ENCODE measurements around the gene FMNL3.
"Not testable (repeated sequence)": the region's sequence is repeated elsewhere in the genome, so short reads cannot be mapped to it uniquely, and the experiment has no call there.

Gene FMNL3

DNA sequence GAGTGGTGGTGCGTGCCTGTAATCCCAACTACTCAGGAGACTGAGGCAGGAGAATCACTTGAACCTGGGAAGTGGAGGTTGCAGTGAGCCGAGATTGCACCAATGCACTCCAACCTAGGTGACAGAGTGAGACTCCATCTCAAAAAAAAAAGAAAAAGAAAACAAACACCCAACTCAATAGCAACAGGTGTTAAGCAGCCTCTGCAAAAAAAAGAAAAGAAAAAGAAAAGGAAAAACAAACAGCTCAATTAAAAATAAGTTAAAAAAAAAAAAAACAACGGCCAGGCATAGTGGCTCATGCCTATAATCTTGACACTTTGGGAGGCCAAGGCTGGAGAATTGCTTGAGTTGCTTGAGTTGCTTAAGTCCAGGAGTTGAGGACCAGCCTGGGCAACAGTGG lies 10.6 kb upstream of the FMNL3 start:
- not testable (repeated sequence) for DNase-seq (ENCODE audit: extremely low read depth in 1 of 2, low read depth in 1 of 2)

DNA sequence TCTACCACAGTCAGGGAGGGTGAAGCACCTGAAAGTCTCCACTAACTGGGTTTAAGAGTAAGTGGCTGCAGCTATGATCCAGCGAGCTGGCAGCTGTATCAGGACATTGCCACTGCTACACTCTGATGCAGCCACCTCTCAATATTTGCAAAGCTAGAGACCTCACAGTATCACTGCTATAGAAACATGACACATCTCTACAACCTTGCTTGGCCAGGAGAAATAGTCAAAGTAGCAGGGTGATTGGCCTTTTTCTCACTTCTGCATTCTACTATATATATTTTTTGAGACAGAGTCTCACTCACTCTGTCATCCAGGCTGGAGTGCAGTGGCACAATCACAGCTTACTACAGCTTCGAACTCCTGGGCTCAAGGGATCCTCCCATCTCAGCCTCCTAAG lies 9.3 kb upstream of the FMNL3 start:
- no peak for DNase-seq (ENCODE audit: extremely low read depth in 1 of 2, low read depth in 1 of 2)

- DNase-seq (ENCODE audit: extremely low read depth in 1 of 2, low read depth in 1 of 2): not testable (repeated sequence)
These were observed 6.7 kb upstream of the FMNL3 start for GRCh38 chr12:49713952-49714351.

DNA sequence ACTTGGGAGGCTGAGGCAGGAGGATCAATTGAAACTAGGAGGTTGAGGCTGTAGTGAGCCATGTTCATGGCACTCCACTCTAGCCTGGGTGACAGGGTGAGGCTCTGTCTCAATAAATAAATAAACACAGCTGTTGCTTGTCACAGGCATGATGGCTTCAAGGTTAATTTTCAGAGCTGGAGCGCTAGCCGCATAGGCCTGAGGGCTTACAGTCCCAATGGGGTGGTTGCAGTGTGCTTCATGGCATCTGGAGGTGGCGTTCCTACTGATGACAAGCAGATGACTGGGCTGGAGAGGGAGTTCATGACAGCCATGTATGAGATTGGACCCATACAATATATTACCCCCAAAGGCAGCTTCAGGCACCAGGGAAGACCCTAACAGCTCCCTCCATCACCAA lies 1.6 kb upstream of the FMNL3 start:
- DNase-seq (ENCODE audit: extremely low read depth in 1 of 2, low read depth in 1 of 2): no peak

- no peak for DNase-seq (ENCODE audit: extremely low read depth in 1 of 2, low read depth in 1 of 2)
These were observed 575 bp upstream of the FMNL3 start for GRCh38 chr12:49707812-49708147.

DNA sequence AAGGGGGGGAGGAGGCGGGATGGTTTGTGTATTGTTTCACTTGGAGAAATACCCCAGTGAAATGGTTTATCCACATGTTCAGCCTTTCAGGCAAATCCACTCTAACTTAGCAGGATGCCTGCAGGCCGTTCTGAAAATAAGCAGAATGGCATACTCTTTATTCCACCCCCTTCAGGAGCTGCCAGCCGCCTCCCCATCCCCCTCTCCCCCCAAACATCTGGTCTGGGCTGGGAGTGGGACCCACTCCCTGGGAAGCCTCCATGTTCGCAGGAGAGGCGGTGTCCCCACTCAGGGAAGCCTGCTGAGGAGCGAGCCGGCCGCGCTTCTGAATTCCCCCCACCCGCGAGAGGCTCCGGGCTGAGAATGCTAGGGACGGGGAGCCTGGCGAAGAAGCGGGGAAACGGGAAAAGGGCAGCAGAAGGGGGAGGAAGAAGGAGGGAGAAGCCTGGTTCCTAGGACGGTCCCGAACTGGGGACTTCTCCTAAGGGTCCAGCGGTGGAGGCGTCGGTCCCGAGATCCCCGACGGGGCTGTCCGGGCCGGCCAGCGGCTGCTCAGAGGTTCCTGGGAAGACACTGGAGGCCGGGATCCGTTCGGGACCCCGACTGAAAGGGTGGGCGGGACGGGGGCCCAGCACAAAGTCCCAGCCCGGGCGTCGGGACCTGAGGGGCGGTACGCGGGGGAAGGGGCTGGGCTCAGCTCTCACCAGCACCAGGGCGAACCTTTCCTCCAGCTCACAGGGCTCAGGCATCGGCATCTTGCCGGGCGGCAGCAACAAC lies 666 bp downstream of the FMNL3 start:
- DNase-seq (ENCODE audit: extremely low read depth in 1 of 2, low read depth in 1 of 2): no peak

GRCh38 chr12:49705479-49706134 lies 1.6 kb downstream of the FMNL3 start:
- peak in 1 of 2 donors; percentile 25 for DNase-seq (ENCODE audit: extremely low read depth in 1 of 2, low read depth in 1 of 2)

- peak; percentile 40 to 71 for DNase-seq (ENCODE audit: extremely low read depth in 1 of 2, low read depth in 1 of 2)
These were observed 3.5 kb downstream of the FMNL3 start for GRCh38 chr12:49703647-49704137.

- DNase-seq (ENCODE audit: extremely low read depth in 1 of 2, low read depth in 1 of 2): no peak
These were observed 4.5 kb downstream of the FMNL3 start for GRCh38 chr12:49702676-49703215.

- DNase-seq (ENCODE audit: extremely low read depth in 1 of 2, low read depth in 1 of 2): no peak
These were observed 5.2 kb downstream of the FMNL3 start for GRCh38 chr12:49702009-49702408.

- DNase-seq (ENCODE audit: extremely low read depth in 1 of 2, low read depth in 1 of 2): peak; percentile 49 to 56
These were observed 8.3 kb downstream of the FMNL3 start for GRCh38 chr12:49698619-49699545.

DNA sequence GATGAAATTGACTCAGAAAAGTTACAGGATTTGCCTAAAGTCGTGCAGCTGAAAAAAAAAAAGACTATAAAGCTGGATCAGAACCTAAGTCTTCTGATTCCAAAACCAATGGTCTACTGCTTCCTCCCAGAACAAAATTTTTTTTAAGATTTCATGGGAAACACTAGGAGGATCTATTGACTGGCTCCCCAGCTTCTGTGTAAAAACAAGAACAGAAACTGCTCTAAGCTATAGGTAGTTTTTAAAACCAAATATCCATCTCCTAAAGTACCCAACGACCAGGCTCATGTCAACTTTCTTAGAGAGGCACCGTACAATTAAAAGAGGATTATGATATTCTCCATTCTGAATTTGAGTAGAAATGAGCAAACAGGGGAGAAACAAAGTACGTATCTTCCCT lies 9.4 kb downstream of the FMNL3 start:
- DNase-seq (ENCODE audit: extremely low read depth in 1 of 2, low read depth in 1 of 2): no peak

GRCh38 chr12:49696723-49697122 lies 10.5 kb downstream of the FMNL3 start:
- DNase-seq (ENCODE audit: extremely low read depth in 1 of 2, low read depth in 1 of 2): no peak

- DNase-seq (ENCODE audit: extremely low read depth in 1 of 2, low read depth in 1 of 2): no peak
These were observed 13.2 kb downstream of the FMNL3 start for GRCh38 chr12:49693931-49694444.

DNA sequence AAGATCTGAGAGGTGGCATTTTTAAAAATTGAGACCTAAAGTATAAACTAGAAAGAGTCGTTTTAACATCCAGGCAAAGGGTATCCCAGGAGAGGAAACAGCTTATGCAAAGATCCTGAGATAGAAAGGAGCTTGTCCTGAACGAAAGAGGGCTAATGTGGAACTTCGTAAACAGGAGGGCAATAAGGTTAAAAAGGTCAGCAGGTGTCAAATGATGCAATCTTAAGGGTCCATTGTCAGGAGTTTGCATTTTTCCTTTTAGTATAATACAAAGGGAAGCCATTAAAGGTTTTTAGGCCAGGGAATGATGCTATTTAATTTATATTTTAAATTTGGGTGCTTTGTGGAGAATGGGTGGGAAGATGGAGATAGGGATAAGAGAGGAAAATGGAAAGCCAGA lies 14.4 kb downstream of the FMNL3 start:
- no peak for DNase-seq (ENCODE audit: extremely low read depth in 1 of 2, low read depth in 1 of 2)

DNA sequence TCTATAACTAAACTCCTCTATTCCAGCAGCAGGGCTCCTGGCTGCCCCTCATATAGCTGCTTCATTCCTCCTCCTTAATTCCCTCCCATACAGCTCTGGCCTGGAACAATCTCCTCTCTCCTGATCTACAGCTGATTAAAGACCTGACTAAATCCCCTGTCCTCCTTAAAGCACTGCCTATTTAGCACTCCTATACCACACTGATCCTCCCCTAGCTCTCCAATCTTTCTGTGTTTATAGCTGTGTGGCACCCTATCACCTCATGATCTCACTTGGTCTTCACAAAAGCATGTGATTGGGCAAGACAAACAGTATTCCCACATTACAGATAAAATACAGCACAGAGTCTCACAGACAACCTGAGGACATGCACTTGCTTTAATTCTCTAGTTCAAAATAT lies 17.4 kb downstream of the FMNL3 start:
- no peak for DNase-seq (ENCODE audit: extremely low read depth in 1 of 2, low read depth in 1 of 2)

- no peak for DNase-seq (ENCODE audit: extremely low read depth in 1 of 2, low read depth in 1 of 2)
These were observed 18.0 kb downstream of the FMNL3 start for GRCh38 chr12:49689237-49689636.

GRCh38 chr12:49687941-49688340 lies 19.3 kb downstream of the FMNL3 start:
- no peak for DNase-seq (ENCODE audit: extremely low read depth in 1 of 2, low read depth in 1 of 2)

- no peak for DNase-seq (ENCODE audit: extremely low read depth in 1 of 2, low read depth in 1 of 2)
These were observed 22.8 kb downstream of the FMNL3 start for GRCh38 chr12:49684310-49684854.

- DNase-seq (ENCODE audit: extremely low read depth in 1 of 2, low read depth in 1 of 2): no peak
These were observed 23.5 kb downstream of the FMNL3 start for GRCh38 chr12:49683599-49684309.
